Caco-2 (cell line): Measurements from ENCODE around the gene NPTN. TPM values are rescaled to one million over a fixed set of nuclear protein-coding genes. Genes with fewer than 3 reads are reported as not detected.

Experiments
- BruUV-seq: library from RNA; stranded (reverse); fragments of 400-500 nt; replicated peaks from 2 replicates; lab custom pipeline; 2021; lab: Mats Ljungman, UMichigan
- CTCF ChIA-PET: fragments of 300-600 bp; sonication (Branson Sonifier 250); formaldehyde crosslinking; loops from one replicate; lab custom pipeline; 2022; ENCODE audit warnings: antibody characterized with exemption; lab: Charles Lee
- POLR2A ChIA-PET: fragments of 300-600 bp; sonication (Branson Sonifier 250); formaldehyde crosslinking; loops from one replicate; lab custom pipeline; 2022; ENCODE audit warnings: antibody characterized with exemption; lab: Charles Lee
- DNase-seq, 2 experiments: peaks; one replicate each; pipeline versions ENCODE4 v3.0.0 to v3.0.0-alpha.2; 2020 to 2022
- H3K27me3 ChIP-seq: replicated peaks from 2 replicates; pipeline ENCODE4 v1.6.0; 2011; ENCODE audit warnings: low read length; ENCODE audit not compliant: control insufficient read depth, insufficient read depth
- H3K36me3 ChIP-seq: 2 replicates; pipeline ENCODE4 v1.5.1; 2011; ENCODE audit warnings: low read length; ENCODE audit not compliant: control insufficient read depth, insufficient read depth
- H3K4me1 ChIP-seq: fragments of 250-450 bp; sonication (Bioruptor Pico); 2 replicates; pipeline ENCODE4 v1.5.1; 2020; ENCODE audit warnings: mild to moderate bottlenecking
- H3K4me3 ChIP-seq: 2 replicates; pipeline ENCODE4 v1.5.1; 2011; ENCODE audit warnings: low read depth, mild to moderate bottlenecking, control low read depth, low read length
- H3K9me3 ChIP-seq: fragments of 250-450 bp; sonication (Bioruptor Pico); 2 replicates; pipeline ENCODE4 v1.5.1; 2020; ENCODE audit warnings: mild to moderate bottlenecking, moderate library complexity
- H3K27ac Mint-ChIP-seq: one replicate; pipeline ENCODE4 v1.8.0; 2022; ENCODE audit warnings: mixed read lengths; ENCODE audit not compliant: unreplicated experiment
- H3K27me3 Mint-ChIP-seq: one replicate; pipeline ENCODE4 v1.8.0; 2022; ENCODE audit warnings: mixed read lengths; ENCODE audit not compliant: insufficient read depth, unreplicated experiment
- H3K36me3 Mint-ChIP-seq: one replicate; pipeline ENCODE4 v1.8.0; 2022; ENCODE audit warnings: mild to moderate bottlenecking, mixed read lengths; ENCODE audit not compliant: insufficient read depth, unreplicated experiment
- H3K4me1 Mint-ChIP-seq: one replicate; pipeline ENCODE4 v1.8.0; 2022; ENCODE audit warnings: low read depth, mixed read lengths; ENCODE audit not compliant: unreplicated experiment
- H3K4me3 Mint-ChIP-seq: one replicate; pipeline ENCODE4 v1.8.0; 2022; ENCODE audit warnings: mild to moderate bottlenecking, moderate library complexity, mixed read lengths; ENCODE audit not compliant: unreplicated experiment
- H3K9me3 Mint-ChIP-seq: one replicate; pipeline ENCODE4 v1.8.0; 2022; ENCODE audit warnings: mixed read lengths; ENCODE audit not compliant: unreplicated experiment
- CTCF ChIP-seq, 2 experiments: fragments of 200-600 bp in 1 of 2; IDR thresholded peaks; 1 replicate in 1 of 2; 2 replicates in 1 of 2; pipeline versions ENCODE4 v1.5.1 to v1.8.0; 2011 to 2022; ENCODE audit warnings: antibody characterized with exemption in 1 of 2, control low read depth in 1 of 2, inconsistent platforms in 1 of 2, low read depth in 1 of 2, low read length in 1 of 2, mild to moderate bottlenecking in 1 of 2, moderate library complexity in 1 of 2; ENCODE audit not compliant: insufficient read depth in 1 of 2, severe bottlenecking in 1 of 2, unreplicated experiment in 1 of 2
- intact Hi-C: fragments of 100-400 bp; cut with micrococcal nuclease; formaldehyde crosslinking; loops from one replicate; pipeline ENCODE4 v1.10.0; 2022; ENCODE audit not compliant: unreplicated experiment
- total RNA-seq: library from RNA; stranded (reverse); gene quantifications from 2 replicates; pipeline ENCODE4 v1.2.3, GENCODE V29; 2022

Gene NPTN
- total RNA-seq, 1 experiment from 2014 or later, result 124 TPM

GRCh38 chr15:73630921-73631362 lies 2.2 kb downstream of the NPTN start:
- BruUV-seq, result TSS peak; percentile 21
- no peak overlapping the region for H3K4me3 Mint-ChIP-seq
- peaks cover 9% of the 10 kb centered on the region for H3K36me3 Mint-ChIP-seq
- POLR2A ChIA-PET, result no interaction called here
- Histone ChIP-seq H3K4me3 (peak overlapping the region; percentile 12; the same call in 1 of the 2 replicates), H3K4me1 (peaks cover 28% of the 10 kb centered on the region), H3K9me3 (no peaks in the 10 kb centered on the region), H3K27me3 (no peaks in the 10 kb centered on the region), H3K36me3 (no peaks in the 10 kb centered on the region)
- peaks cover 29% of the 10 kb centered on the region for H3K4me1 Mint-ChIP-seq
- H3K9me3 Mint-ChIP-seq, result no peaks in the 10 kb centered on the region
- intact Hi-C loops, result loop anchor here (5.0 kb wide), 1 partner anchor 34 kb away; no protein-coding TSS in a partner anchor
- H3K27me3 Mint-ChIP-seq, result no peaks in the 10 kb centered on the region
- no peak overlapping the region for H3K27ac Mint-ChIP-seq
- TF ChIP-seq CTCF (IDR thresholded peaks at IDR 0.05; ENCODE audit: insufficient read depth in 1 of 2, low read depth in 1 of 2, low read length in 1 of 2, severe bottlenecking in 1 of 2, unreplicated experiment in 1 of 2), result no peak
- no peak for DNase-seq
- CTCF ChIA-PET, result interaction anchor here (0.9 to 1.2 kb wide), 2 partner anchors 61 to 74 kb away, joined by 3 to 4 read pairs; no protein-coding TSS in a partner anchor

DNA sequence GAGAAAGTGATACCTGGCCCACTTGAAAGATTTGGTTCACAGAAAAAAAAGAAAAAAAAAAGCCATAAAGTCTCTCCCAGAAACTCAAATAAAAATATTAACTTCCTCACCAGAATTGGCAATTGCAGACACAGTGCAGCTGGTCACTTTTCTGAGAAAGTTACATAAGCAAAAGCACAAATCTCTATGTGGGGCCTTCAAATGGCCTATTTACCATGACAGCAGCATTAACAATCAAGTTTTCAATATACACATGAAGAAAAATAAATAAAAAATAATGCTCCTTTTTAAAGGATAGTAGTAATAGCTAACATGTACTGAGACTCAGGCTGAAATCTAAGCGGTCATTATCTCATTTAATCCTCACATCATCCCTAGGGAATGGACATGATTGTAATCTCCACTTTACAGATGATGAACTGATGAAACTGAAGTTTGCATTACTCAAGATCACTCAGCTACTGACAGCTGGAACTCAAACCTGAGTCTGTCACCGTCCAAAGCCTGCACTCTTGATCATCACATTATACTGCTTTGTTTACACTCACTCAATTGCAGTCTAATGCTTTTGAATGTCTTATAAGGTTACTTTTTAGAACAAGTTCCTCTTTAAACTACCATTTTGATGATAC lies 3.3 kb downstream of the NPTN start:
- Mint-ChIP-seq H3K4me3 (no peak overlapping the region), H3K4me1 (peaks cover 29% of the 10 kb centered on the region), H3K9me3 (no peaks in the 10 kb centered on the region), H3K27me3 (no peaks in the 10 kb centered on the region), H3K27ac (no peak overlapping the region), H3K36me3 (peaks cover 9% of the 10 kb centered on the region)
- Histone ChIP-seq H3K4me3 (no peak overlapping the region), H3K9me3 (no peaks in the 10 kb centered on the region), H3K36me3 (no peaks in the 10 kb centered on the region), H3K4me1 (peaks cover 28% of the 10 kb centered on the region), H3K27me3 (no peaks in the 10 kb centered on the region)
- no peak for TF ChIP-seq CTCF (IDR thresholded peaks at IDR 0.05; ENCODE audit: insufficient read depth in 1 of 2, low read depth in 1 of 2, low read length in 1 of 2, severe bottlenecking in 1 of 2, unreplicated experiment in 1 of 2)
- no TSS peak for BruUV-seq
- intact Hi-C loops, result loop anchor here (5.0 kb wide), 1 partner anchor 33 kb away; no protein-coding TSS in a partner anchor
- POLR2A ChIA-PET, result interaction anchor here (0.7 kb wide), 1 partner anchor 30 kb away, joined by 3 read pairs; no protein-coding TSS in a partner anchor
- CTCF ChIA-PET, result no interaction called here
- DNase-seq, result no peak

- H3K9me3 Mint-ChIP-seq, result no peaks in the 10 kb centered on the region
- intact Hi-C loops, result no loop called here
- Histone ChIP-seq H3K27me3 (no peaks in the 10 kb centered on the region), H3K36me3 (no peaks in the 10 kb centered on the region), H3K4me1 (peaks cover 24% of the 10 kb centered on the region), H3K4me3 (no peak overlapping the region), H3K9me3 (no peaks in the 10 kb centered on the region)
- ChIA-PET CTCF (no interaction called here), POLR2A (no interaction called here)
- peaks cover 28% of the 10 kb centered on the region for H3K4me1 Mint-ChIP-seq
- no peaks in the 10 kb centered on the region for H3K27me3 Mint-ChIP-seq
- no peak overlapping the region for H3K27ac Mint-ChIP-seq
- no peak overlapping the region for H3K4me3 Mint-ChIP-seq
- BruUV-seq, result no TSS peak
- TF ChIP-seq CTCF (IDR thresholded peaks at IDR 0.05; ENCODE audit: insufficient read depth in 1 of 2, low read depth in 1 of 2, low read length in 1 of 2, severe bottlenecking in 1 of 2, unreplicated experiment in 1 of 2), result no peak
- H3K36me3 Mint-ChIP-seq, result peaks cover 9% of the 10 kb centered on the region
- no peak for DNase-seq
Observed at GRCh38 chr15:73628976-73629797, 4.0 kb downstream of the NPTN start.
